PC-3 (cell line): Measurements from ENCODE around the gene SLC6A16.
"Not testable (repeated sequence)": the region's sequence is repeated elsewhere in the genome, so short reads cannot be mapped to it uniquely, and the experiment has no call there.

Experiments
- EZH2 ChIP-seq: fragments of 300-600 bp; sonication (generic); IDR thresholded peaks from one replicate; pipeline ENCODE4 v1.6.1; 2017; ENCODE audit warnings: antibody characterized with exemption, mild to moderate bottlenecking, low read length; ENCODE audit not compliant: unreplicated experiment
- EZH2phosphoT487 ChIP-seq: fragments of 300-600 bp; sonication (generic); IDR thresholded peaks from 2 replicates; pipeline ENCODE4 v1.6.1; 2018; ENCODE audit warnings: mild to moderate bottlenecking, antibody characterized with exemption, low read length, borderline replicate concordance
- TF ChIP-seq, protein P1 (sequence below): fragments of 300-600 bp; sonication (generic); conservative IDR thresholded peaks from 2 replicates; pipeline ENCODE4 v1.5.1; 2017; ENCODE audit warnings: antibody characterized with exemption, low read depth, mild to moderate bottlenecking, low read length

DNA sequence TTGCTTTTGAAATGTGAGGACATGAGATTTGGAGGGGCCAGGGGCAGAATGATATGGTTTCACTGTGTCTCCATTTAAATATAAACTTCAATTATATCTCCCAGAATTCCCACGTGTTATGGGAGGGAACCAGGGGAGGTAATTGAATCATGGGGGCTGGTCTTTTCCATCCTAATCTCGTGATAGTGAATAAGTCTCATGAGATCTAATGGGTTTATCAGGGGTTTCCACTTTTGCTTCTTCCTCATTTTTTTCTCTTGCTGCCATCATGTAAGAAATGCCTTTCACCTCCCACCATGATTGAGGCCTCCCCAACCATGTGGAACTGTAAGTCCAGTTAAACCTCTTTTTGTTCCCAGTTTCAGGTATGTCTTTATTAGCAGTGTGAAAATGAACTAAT is 35.7 kb downstream of the SLC6A16 start:
- TF ChIP-seq, protein P1, sequence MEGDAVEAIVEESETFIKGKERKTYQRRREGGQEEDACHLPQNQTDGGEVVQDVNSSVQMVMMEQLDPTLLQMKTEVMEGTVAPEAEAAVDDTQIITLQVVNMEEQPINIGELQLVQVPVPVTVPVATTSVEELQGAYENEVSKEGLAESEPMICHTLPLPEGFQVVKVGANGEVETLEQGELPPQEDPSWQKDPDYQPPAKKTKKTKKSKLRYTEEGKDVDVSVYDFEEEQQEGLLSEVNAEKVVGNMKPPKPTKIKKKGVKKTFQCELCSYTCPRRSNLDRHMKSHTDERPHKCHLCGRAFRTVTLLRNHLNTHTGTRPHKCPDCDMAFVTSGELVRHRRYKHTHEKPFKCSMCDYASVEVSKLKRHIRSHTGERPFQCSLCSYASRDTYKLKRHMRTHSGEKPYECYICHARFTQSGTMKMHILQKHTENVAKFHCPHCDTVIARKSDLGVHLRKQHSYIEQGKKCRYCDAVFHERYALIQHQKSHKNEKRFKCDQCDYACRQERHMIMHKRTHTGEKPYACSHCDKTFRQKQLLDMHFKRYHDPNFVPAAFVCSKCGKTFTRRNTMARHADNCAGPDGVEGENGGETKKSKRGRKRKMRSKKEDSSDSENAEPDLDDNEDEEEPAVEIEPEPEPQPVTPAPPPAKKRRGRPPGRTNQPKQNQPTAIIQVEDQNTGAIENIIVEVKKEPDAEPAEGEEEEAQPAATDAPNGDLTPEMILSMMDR: not testable (repeated sequence)
- not testable (repeated sequence) for TF ChIP-seq EZH2, EZH2phosphoT487
